Lower lobe of right lung (tissue), 2 donors: ENCODE results near the gene TCHHL1. TPM values are rescaled to one million over a fixed set of nuclear protein-coding genes. Genes with fewer than 3 reads are reported as not detected.

ENCODE experiments used
- ATAC-seq, 2 donors: fragments of 200-7000 bp; cut with Tn5 transposase; one replicate each; pipeline ENCODE4 v1.9.1; 2020 to 2022; ENCODE audit warnings: mild to moderate bottlenecking in 2 of 2, moderate library complexity in 2 of 2
- DNase-seq: peaks from one replicate; pipeline ENCODE4 v3.0.0-alpha.2; 2020
- H3K27ac ChIP-seq: fragments of 200-600 bp; one replicate; pipeline ENCODE4 v1.8.0; 2022
- H3K27me3 ChIP-seq: fragments of 200-600 bp; one replicate; pipeline ENCODE4 v1.8.0; 2022; ENCODE audit warnings: low read depth
- H3K36me3 ChIP-seq: fragments of 200-600 bp; one replicate; pipeline ENCODE4 v1.8.0; 2022; ENCODE audit warnings: mild to moderate bottlenecking
- H3K4me1 ChIP-seq: fragments of 200-600 bp; one replicate; pipeline ENCODE4 v1.8.0; 2022
- H3K4me3 ChIP-seq: fragments of 200-600 bp; one replicate; pipeline ENCODE4 v1.8.0; 2022; ENCODE audit warnings: mild to moderate bottlenecking
- H3K9me3 ChIP-seq: fragments of 200-600 bp; one replicate; pipeline ENCODE4 v1.8.0; 2022
- CTCF ChIP-seq: fragments of 200-600 bp; IDR thresholded peaks from one replicate; pipeline ENCODE4 v1.8.0; 2022; ENCODE audit warnings: antibody characterized with exemption, mild to moderate bottlenecking
- intact Hi-C: fragments of 100-400 bp; cut with DNase I; formaldehyde crosslinking; loops from one replicate; pipeline ENCODE4 v1.11.0; 2022
- total RNA-seq: library from RNA; stranded (reverse); fragmentation: NEBNext Ultra II Directional; extraction: Animal tissue kit (Norgen Biotek cat#: 25700); gene quantifications from one replicate; pipeline ENCODE4 v1.2.1, GENCODE V29; 2021
- donor health status: DM: no; HTN: yes; CAD: no; lungs with severe emphysema.

TCHHL1 gene
- total RNA-seq, 1 donor from 2014 or later, result not detected

GRCh38 chr1:152110860-152111514 is 22.1 kb upstream of the TCHHL1 start:
- Histone ChIP-seq H3K4me1 (peaks cover 50% of the 10 kb centered on the region), H3K27me3 (peaks cover 94% of the 10 kb centered on the region), H3K27ac (no peak overlapping the region), H3K36me3 (no peaks in the 10 kb centered on the region), H3K4me3 (peak overlapping the region; percentile 61), H3K9me3 (peaks cover 7% of the 10 kb centered on the region)
- DNase-seq, result peak; percentile 53
- intact Hi-C loops, result no loop called here
- TF ChIP-seq CTCF, result no peak
- ATAC-seq, result peak; percentile 59 to 64

- no peaks in the 10 kb centered on the region for H3K36me3 ChIP-seq
- no peak overlapping the region for H3K27ac ChIP-seq
- no peak for TF ChIP-seq CTCF
- peaks cover 95% of the 10 kb centered on the region for H3K27me3 ChIP-seq
- intact Hi-C loops, result no loop called here
- ATAC-seq (peak; percentile 60 to 73), DNase-seq (peak; percentile 57)
- H3K4me3 ChIP-seq, result peak overlapping the region; percentile 61
- H3K4me1 ChIP-seq, result peaks cover 50% of the 10 kb centered on the region
- H3K9me3 ChIP-seq, result peaks cover 7% of the 10 kb centered on the region
These were observed 21.5 kb upstream of the TCHHL1 start for GRCh38 chr1:152110365-152110859.

GRCh38 chr1:152109998-152110294 is 21.1 kb upstream of the TCHHL1 start:
- peaks cover 7% of the 10 kb centered on the region for H3K9me3 ChIP-seq
- DNase-seq (no peak), ATAC-seq (no peak)
- H3K36me3 ChIP-seq, result no peaks in the 10 kb centered on the region
- peak overlapping the region; percentile 61 for H3K4me3 ChIP-seq
- no peak overlapping the region for H3K27ac ChIP-seq
- peaks cover 50% of the 10 kb centered on the region for H3K4me1 ChIP-seq
- intact Hi-C loops, result no loop called here
- TF ChIP-seq CTCF, result no peak
- H3K27me3 ChIP-seq, result peaks cover 95% of the 10 kb centered on the region

GRCh38 chr1:152109231-152109997 is 20.6 kb upstream of the TCHHL1 start:
- no peak for ATAC-seq
- intact Hi-C loops, result no loop called here
- H3K27ac ChIP-seq, result no peak overlapping the region
- H3K36me3 ChIP-seq, result no peaks in the 10 kb centered on the region
- H3K4me3 ChIP-seq, result peak overlapping the region; percentile 61
- peaks cover 50% of the 10 kb centered on the region for H3K4me1 ChIP-seq
- no peak for TF ChIP-seq CTCF
- DNase-seq, result no peak
- peaks cover 95% of the 10 kb centered on the region for H3K27me3 ChIP-seq
- H3K9me3 ChIP-seq, result peaks cover 7% of the 10 kb centered on the region

- H3K27me3 ChIP-seq, result peaks cover 93% of the 10 kb centered on the region
- no peaks in the 10 kb centered on the region for H3K36me3 ChIP-seq
- ATAC-seq, result no peak
- no peak for DNase-seq
- H3K4me1 ChIP-seq, result peaks cover 50% of the 10 kb centered on the region
- peak overlapping the region; percentile 61 for H3K4me3 ChIP-seq
- no peak overlapping the region for H3K27ac ChIP-seq
- peaks cover 7% of the 10 kb centered on the region for H3K9me3 ChIP-seq
- intact Hi-C loops, result no loop called here
- TF ChIP-seq CTCF, result no peak
These were observed 20.0 kb upstream of the TCHHL1 start for GRCh38 chr1:152108882-152109222.
